ENCODE data around the gene PRKG1. TPM values are rescaled to one million over a fixed set of nuclear protein-coding genes. Genes with fewer than 3 reads are reported as not detected.

The PRKG1 gene
- total and polyA plus RNA-seq, 2 experiments from 2014 or later, result 18.2 to 21.1 TPM

DNA sequence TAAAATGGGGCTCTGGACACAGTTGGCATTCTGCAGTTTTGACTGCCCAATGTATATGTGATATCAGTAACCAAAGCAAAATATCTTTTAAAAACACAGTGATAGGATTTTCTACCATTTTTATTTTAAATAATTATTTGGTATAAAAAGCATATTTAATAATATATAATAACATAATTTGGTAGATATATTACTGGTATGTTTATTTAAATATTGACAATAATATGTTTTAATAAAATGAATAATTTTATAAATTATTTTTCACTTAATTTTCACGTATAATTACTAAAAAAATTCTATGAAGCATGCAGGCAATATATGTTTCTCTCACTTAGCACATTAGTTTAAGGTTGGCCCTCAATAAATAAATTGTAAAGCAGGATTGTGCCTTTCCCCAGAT, 269.1 kb downstream of the PRKG1 start (continued):
- TF ChIP-seq, protein P1, sequence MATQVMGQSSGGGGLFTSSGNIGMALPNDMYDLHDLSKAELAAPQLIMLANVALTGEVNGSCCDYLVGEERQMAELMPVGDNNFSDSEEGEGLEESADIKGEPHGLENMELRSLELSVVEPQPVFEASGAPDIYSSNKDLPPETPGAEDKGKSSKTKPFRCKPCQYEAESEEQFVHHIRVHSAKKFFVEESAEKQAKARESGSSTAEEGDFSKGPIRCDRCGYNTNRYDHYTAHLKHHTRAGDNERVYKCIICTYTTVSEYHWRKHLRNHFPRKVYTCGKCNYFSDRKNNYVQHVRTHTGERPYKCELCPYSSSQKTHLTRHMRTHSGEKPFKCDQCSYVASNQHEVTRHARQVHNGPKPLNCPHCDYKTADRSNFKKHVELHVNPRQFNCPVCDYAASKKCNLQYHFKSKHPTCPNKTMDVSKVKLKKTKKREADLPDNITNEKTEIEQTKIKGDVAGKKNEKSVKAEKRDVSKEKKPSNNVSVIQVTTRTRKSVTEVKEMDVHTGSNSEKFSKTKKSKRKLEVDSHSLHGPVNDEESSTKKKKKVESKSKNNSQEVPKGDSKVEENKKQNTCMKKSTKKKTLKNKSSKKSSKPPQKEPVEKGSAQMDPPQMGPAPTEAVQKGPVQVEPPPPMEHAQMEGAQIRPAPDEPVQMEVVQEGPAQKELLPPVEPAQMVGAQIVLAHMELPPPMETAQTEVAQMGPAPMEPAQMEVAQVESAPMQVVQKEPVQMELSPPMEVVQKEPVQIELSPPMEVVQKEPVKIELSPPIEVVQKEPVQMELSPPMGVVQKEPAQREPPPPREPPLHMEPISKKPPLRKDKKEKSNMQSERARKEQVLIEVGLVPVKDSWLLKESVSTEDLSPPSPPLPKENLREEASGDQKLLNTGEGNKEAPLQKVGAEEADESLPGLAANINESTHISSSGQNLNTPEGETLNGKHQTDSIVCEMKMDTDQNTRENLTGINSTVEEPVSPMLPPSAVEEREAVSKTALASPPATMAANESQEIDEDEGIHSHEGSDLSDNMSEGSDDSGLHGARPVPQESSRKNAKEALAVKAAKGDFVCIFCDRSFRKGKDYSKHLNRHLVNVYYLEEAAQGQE (IDR thresholded peaks at IDR 0.05; ENCODE audit: unreplicated experiment), result no peak
- TF ChIP-seq NANOG (IDR thresholded peaks at IDR 0.05; ENCODE audit: borderline replicate concordance), result no peak
- no peak for TF ChIP-seq ZNF114 (CRISPR knock-in tag; IDR thresholded peaks at IDR 0.05)
- no peak for TF ChIP-seq POLR2AphosphoS5 (IDR thresholded peaks at IDR 0.05; ENCODE audit: low read depth)
- no peak for TF ChIP-seq JUNB (IDR thresholded peaks at IDR 0.05; ENCODE audit: unreplicated experiment)

DNA sequence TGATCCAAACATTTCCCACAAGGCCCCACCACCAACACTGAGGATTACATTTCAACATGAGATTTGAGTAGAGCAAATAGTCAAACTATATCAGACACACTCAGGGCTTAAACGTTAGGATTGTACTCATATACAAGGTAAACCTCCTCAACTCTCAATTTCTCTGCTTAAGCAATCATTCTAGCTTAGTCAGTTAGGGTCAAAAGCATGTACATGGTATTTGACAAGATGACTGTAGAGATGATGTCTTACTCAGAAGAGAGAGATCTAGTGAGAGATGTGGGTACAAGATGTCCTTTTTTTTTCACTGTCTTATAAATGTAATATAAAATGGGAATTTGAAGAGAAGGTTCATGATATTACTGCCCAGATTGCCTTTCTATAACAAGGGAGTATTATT, 270.1 kb downstream of the PRKG1 start:
- Histone ChIP-seq H4K20me1 (replicated peaks; ENCODE audit: insufficient read depth) (no peaks in the 10 kb centered on the region), H3K4me1 (ENCODE audit: insufficient read depth) (peaks cover 9% of the 10 kb centered on the region; the same call in 1 of the 2 replicates), H3F3A (replicated peaks; ENCODE audit: low read depth) (no peaks in the 10 kb centered on the region), H3K4me2 (no peak overlapping the region), H3K79me2 (replicated peaks; ENCODE audit: insufficient read depth) (no peaks in the 10 kb centered on the region), H3K27me3 (ENCODE audit: insufficient read depth) (no peaks in the 10 kb centered on the region), H3K27ac (ENCODE audit: low read depth) (no peak overlapping the region), H2AFZ (no peak overlapping the region), H3K36me3 (ENCODE audit: insufficient read depth) (no peaks in the 10 kb centered on the region), H3K9me2 (ENCODE audit: insufficient read depth) (no peaks in the 10 kb centered on the region), H3K4me3 (no peak overlapping the region)
- Mint-ChIP-seq H3K9me3 (no peaks in the 10 kb centered on the region), H3K27me3 (ENCODE audit: insufficient read depth, low read depth, poor library complexity) (no peaks in the 10 kb centered on the region), H3K27ac (no peak overlapping the region), H3K4me3 (no peak overlapping the region), H3K4me1 (peaks cover 12% of the 10 kb centered on the region), H3K36me3 (ENCODE audit: low read depth) (peaks cover 8% of the 10 kb centered on the region; the same call in 1 of the 3 replicates)
- no peak for ATAC-seq
- no peak for DNase-seq (ENCODE audit: low spot score)
- TF ChIP-seq CREB1 (CRISPR knock-in tag; IDR thresholded peaks at IDR 0.05; ENCODE audit: low read depth) (no peak), EZH2 (IDR thresholded peaks at IDR 0.05; ENCODE audit: low read depth, unreplicated experiment) (no peak), ZNF114 (CRISPR knock-in tag; IDR thresholded peaks at IDR 0.05) (no peak), EZH2phosphoT487 (IDR thresholded peaks at IDR 0.05; ENCODE audit: unreplicated experiment) (no peak), STAT1 (IDR thresholded peaks at IDR 0.05; ENCODE audit: unreplicated experiment) (no peak), ZNF331 (CRISPR knock-in tag; IDR thresholded peaks at IDR 0.05; ENCODE audit: low read depth) (no peak), NANOG (IDR thresholded peaks at IDR 0.05; ENCODE audit: borderline replicate concordance) (no peak), POLR2AphosphoS5 (IDR thresholded peaks at IDR 0.05; ENCODE audit: low read depth) (no peak), JUNB (IDR thresholded peaks at IDR 0.05; ENCODE audit: unreplicated experiment) (no peak)
- TF ChIP-seq, protein P2, sequence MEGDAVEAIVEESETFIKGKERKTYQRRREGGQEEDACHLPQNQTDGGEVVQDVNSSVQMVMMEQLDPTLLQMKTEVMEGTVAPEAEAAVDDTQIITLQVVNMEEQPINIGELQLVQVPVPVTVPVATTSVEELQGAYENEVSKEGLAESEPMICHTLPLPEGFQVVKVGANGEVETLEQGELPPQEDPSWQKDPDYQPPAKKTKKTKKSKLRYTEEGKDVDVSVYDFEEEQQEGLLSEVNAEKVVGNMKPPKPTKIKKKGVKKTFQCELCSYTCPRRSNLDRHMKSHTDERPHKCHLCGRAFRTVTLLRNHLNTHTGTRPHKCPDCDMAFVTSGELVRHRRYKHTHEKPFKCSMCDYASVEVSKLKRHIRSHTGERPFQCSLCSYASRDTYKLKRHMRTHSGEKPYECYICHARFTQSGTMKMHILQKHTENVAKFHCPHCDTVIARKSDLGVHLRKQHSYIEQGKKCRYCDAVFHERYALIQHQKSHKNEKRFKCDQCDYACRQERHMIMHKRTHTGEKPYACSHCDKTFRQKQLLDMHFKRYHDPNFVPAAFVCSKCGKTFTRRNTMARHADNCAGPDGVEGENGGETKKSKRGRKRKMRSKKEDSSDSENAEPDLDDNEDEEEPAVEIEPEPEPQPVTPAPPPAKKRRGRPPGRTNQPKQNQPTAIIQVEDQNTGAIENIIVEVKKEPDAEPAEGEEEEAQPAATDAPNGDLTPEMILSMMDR (conservative IDR thresholded peaks at IDR 0.05; ENCODE audit: low read depth in 2 of 2), result no peak
- TF ChIP-seq, protein P3, sequence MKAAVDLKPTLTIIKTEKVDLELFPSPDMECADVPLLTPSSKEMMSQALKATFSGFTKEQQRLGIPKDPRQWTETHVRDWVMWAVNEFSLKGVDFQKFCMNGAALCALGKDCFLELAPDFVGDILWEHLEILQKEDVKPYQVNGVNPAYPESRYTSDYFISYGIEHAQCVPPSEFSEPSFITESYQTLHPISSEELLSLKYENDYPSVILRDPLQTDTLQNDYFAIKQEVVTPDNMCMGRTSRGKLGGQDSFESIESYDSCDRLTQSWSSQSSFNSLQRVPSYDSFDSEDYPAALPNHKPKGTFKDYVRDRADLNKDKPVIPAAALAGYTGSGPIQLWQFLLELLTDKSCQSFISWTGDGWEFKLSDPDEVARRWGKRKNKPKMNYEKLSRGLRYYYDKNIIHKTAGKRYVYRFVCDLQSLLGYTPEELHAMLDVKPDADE (IDR thresholded peaks at IDR 0.05), result no peak
- TF ChIP-seq, protein P4, sequence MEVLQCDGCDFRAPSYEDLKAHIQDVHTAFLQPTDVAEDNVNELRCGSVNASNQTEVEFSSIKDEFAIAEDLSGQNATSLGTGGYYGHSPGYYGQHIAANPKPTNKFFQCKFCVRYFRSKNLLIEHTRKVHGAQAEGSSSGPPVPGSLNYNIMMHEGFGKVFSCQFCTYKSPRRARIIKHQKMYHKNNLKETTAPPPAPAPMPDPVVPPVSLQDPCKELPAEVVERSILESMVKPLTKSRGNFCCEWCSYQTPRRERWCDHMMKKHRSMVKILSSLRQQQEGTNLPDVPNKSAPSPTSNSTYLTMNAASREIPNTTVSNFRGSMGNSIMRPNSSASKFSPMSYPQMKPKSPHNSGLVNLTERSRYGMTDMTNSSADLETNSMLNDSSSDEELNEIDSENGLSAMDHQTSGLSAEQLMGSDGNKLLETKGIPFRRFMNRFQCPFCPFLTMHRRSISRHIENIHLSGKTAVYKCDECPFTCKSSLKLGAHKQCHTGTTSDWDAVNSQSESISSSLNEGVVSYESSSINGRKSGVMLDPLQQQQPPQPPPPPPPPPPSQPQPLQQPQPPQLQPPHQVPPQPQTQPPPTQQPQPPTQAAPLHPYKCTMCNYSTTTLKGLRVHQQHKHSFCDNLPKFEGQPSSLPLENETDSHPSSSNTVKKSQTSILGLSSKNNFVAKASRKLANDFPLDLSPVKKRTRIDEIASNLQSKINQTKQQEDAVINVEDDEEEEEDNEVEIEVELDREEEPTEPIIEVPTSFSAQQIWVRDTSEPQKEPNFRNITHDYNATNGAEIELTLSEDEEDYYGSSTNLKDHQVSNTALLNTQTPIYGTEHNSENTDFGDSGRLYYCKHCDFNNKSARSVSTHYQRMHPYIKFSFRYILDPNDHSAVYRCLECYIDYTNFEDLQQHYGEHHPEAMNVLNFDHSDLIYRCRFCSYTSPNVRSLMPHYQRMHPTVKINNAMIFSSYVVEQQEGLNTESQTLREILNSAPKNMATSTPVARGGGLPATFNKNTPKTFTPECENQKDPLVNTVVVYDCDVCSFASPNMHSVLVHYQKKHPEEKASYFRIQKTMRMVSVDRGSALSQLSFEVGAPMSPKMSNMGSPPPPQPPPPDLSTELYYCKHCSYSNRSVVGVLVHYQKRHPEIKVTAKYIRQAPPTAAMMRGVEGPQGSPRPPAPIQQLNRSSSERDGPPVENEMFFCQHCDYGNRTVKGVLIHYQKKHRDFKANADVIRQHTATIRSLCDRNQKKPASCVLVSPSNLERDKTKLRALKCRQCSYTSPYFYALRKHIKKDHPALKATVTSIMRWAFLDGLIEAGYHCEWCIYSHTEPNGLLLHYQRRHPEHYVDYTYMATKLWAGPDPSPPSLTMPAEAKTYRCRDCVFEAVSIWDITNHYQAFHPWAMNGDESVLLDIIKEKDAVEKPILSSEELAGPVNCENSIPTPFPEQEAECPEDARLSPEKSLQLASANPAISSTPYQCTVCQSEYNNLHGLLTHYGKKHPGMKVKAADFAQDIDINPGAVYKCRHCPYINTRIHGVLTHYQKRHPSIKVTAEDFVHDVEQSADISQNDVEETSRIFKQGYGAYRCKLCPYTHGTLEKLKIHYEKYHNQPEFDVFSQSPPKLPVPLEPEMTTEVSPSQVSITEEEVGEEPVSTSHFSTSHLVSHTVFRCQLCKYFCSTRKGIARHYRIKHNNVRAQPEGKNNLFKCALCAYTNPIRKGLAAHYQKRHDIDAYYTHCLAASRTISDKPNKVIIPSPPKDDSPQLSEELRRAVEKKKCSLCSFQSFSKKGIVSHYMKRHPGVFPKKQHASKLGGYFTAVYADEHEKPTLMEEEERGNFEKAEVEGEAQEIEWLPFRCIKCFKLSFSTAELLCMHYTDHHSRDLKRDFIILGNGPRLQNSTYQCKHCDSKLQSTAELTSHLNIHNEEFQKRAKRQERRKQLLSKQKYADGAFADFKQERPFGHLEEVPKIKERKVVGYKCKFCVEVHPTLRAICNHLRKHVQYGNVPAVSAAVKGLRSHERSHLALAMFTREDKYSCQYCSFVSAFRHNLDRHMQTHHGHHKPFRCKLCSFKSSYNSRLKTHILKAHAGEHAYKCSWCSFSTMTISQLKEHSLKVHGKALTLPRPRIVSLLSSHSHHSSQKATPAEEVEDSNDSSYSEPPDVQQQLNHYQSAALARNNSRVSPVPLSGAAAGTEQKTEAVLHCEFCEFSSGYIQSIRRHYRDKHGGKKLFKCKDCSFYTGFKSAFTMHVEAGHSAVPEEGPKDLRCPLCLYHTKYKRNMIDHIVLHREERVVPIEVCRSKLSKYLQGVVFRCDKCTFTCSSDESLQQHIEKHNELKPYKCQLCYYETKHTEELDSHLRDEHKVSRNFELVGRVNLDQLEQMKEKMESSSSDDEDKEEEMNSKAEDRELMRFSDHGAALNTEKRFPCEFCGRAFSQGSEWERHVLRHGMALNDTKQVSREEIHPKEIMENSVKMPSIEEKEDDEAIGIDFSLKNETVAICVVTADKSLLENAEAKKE (CRISPR knock-in tag; IDR thresholded peaks at IDR 0.05), result no peak

Data from GM23338 (cell line).